NCI-H1105 (cell line): ENCODE data around the gene ST6GALNAC5.
A peak's percentile ranks its signal among the peaks of the same experiment; 100 is the strongest.

Experiments
- DNase-seq: peaks from one replicate; lab custom pipeline; 2025; lab: John Stamatoyannopoulos, UW

The ST6GALNAC5 gene

DNA sequence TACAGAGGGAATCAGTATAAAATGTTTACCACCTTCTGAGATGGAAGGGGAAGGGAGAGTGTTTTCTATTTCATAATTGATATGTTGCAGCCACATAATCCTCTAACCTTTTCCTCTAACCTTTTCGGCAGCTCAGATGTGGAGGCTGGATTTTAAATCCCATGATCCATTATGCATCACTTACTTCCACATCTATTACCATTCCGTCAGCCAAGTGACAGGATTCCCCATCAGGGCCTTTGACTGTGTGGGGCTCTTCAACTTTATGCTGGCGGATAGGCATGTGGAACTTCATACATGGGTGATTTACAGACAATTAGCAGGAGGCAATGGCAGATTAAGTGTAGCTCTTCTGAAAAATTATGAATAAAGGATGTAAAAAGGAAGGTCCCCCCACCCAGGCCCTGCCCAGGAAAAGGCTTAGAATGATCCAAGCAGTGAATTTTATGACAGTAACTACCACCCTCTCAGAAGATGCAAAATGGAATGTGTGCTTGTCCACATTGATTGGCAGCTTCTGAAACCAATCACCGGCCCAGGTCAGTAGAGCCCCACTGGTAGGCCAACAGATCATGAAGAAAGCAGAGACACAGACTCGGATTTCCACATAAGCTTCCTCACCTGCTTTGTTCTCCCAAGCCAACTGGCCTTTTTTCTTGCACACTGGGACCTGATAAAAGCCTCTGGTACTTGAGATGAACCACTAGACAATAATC lies 147.0 kb downstream of the ST6GALNAC5 start:
- no peak for DNase-seq

- no peak for DNase-seq
Observed at GRCh38 chr1:77015748-77016341, 148.6 kb downstream of the ST6GALNAC5 start.

- no peak for DNase-seq
Observed at GRCh38 chr1:77016386-77016985, 149.2 kb downstream of the ST6GALNAC5 start.

DNA sequence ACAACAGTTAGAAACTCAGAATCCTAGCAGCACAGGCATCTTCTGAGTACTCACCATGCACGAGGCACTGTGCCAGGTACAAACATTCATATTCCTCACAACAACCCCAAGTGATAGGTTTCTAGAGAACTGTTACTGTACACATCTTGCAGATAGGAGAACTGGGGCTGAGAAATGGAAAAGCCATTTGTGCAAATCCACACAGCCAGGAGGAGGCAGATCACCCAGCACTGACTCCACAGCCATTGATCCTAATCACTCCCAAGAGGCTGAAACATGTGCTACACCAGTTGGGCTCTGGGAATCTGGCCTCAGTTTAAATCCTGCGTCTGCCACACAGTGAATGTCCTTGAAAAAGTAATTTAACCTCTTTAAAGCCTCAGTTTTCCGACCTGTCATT lies 151.0 kb downstream of the ST6GALNAC5 start:
- no peak for DNase-seq

- DNase-seq: no peak
Observed at GRCh38 chr1:77018761-77019160, 151.5 kb downstream of the ST6GALNAC5 start.

- DNase-seq: no peak
Observed at GRCh38 chr1:77021732-77022131, 154.5 kb downstream of the ST6GALNAC5 start.

DNA sequence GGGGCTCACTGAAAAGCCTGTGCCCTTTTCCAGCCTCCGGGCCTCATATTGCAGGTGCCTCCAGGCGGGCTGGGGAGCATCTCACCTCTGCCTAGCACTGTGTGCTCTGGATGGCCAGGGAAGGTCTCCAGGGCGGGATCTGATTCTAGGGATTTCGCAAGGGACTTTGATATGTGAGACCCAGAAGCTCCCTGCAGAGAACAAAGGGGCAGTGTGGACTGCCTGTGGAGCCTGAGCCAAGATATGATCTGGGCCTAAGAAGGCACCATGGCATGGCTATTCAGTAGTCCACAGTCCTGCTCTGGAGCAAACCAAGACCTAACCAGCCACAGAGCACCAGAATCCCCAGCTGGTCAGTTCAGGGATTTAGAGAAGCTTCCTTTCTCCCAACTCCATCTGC lies 157.2 kb downstream of the ST6GALNAC5 start:
- no peak for DNase-seq

GRCh38 chr1:77025599-77025998 lies 158.3 kb downstream of the ST6GALNAC5 start:
- no peak for DNase-seq

- DNase-seq: no peak
Observed at GRCh38 chr1:77026135-77026534, 158.9 kb downstream of the ST6GALNAC5 start.

- DNase-seq: no peak
Observed at GRCh38 chr1:77026640-77027039, 159.4 kb downstream of the ST6GALNAC5 start.

DNA sequence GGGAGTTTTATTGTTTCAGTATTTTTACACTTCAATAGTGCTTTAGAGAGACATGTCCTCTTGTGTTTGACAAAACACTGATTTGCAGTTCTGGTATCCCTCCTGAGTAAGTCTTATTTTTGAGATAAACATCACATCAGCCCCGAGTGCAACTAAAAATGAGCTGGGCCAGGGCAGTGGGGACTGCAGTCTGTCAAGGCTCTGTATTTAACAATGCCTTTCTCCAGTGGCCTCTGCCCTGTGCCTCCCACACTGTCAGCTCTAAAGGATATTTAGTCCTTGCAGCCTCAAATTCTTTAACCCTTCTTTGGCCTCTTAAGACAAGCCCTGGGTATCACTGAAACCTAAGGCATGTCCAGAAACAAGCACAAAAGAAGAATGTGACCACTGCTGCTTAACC lies 160.6 kb downstream of the ST6GALNAC5 start:
- no peak for DNase-seq

DNA sequence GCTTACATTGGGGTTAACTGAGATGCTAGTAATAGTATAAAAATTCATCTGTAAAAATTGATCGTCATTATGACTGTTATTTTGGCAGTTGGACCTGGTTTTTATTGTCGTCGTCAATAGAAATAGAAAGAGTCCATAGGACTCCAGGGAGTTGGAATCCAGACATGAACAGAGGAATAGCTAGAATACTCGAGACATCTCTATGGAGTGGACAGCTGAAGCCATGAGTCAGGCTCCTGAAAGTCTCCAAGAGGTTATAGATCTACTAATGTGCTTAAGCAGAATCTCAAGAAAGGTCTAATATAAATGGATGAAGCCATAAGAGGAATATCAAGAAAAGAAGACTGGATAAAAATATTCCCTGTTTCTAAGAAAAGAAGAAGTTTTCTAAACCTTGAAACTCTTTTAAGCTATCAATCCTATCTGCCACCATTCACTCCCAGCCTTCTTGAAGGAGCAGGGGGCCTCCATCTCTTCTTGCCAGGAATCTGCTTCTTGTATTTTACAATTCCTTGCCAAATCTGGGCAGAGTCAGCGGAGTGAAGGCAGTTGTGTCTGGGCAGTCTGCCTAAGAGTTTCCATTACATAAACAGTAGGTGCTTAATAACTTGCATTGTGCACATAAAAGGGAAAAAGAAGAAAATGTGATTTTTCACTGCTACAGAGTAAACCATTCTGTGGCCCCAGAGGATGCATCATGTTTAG lies 163.3 kb downstream of the ST6GALNAC5 start:
- DNase-seq: no peak

- peak; percentile 93 for DNase-seq
Observed at GRCh38 chr1:77031106-77031662, 163.9 kb downstream of the ST6GALNAC5 start.

- DNase-seq: no peak
Observed at GRCh38 chr1:77036560-77036959, 169.3 kb downstream of the ST6GALNAC5 start.

GRCh38 chr1:77037038-77037437 lies 169.8 kb downstream of the ST6GALNAC5 start:
- no peak for DNase-seq

- DNase-seq: no peak
Observed at GRCh38 chr1:77038000-77038399, 170.7 kb downstream of the ST6GALNAC5 start.

DNA sequence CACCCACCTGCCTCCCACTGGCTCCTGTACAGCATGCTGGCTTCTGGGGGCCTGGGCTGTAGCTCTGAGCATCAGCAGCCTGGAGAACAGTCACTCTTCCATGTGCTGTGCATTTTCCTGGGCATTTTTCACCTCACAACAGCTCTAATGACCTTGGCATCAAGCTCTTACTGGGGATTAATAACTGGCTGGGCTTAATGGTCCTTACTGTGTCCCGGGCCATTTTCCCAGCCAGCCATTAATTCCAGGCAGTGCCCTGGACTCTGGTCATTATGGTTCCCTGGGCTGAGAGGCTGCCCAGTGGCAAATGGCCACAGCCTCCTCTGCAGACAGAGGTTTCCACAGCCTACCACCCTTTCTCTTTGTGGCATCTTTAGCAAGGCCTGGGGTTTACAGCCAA lies 171.8 kb downstream of the ST6GALNAC5 start:
- no peak for DNase-seq

GRCh38 chr1:77039739-77040138 lies 172.5 kb downstream of the ST6GALNAC5 start:
- DNase-seq: no peak

DNA sequence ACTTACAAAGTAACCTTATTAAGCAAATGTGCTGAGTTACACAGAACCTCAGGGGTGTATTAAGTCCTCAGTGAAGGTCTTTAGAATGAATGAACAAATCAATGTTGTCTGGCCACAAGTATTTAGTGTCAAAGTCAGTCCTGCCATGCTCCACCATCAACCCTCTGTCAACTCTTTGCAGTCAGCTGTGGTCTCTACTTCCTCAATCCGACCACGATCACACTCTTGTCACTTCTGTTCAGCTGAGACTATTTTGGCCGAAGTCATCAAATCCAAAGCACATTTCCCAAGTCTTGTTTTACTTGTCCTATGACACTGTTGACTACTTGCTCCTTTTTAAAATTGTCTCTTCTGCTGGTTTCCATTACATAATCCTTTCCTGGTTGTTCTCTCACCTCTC lies 173.5 kb downstream of the ST6GALNAC5 start:
- DNase-seq: no peak

DNA sequence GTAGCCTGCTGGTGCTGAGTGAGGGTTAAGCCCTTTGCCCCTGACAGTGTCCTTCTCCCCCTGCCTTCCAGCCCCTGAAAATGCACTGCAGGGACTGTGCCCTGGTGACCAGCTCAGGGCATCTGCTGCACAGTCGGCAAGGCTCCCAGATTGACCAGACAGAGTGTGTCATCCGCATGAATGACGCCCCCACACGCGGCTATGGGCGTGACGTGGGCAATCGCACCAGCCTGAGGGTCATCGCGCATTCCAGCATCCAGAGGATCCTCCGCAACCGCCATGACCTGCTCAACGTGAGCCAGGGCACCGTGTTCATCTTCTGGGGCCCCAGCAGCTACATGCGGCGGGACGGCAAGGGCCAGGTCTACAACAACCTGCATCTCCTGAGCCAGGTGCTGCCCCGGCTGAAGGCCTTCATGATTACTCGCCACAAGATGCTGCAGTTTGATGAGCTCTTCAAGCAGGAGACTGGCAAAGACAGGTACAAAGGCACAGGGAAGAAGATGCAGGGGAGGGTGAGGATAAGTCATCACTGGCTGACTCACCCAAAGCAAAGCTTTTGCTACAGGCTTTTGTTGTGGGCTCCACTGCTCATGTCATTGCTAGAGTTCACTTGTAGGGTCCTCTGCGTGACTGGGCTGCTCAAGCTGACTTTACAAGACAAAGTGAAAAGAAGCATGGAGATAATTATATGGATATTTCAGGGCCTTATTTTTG lies 177.0 kb downstream of the ST6GALNAC5 start:
- no peak for DNase-seq

DNA sequence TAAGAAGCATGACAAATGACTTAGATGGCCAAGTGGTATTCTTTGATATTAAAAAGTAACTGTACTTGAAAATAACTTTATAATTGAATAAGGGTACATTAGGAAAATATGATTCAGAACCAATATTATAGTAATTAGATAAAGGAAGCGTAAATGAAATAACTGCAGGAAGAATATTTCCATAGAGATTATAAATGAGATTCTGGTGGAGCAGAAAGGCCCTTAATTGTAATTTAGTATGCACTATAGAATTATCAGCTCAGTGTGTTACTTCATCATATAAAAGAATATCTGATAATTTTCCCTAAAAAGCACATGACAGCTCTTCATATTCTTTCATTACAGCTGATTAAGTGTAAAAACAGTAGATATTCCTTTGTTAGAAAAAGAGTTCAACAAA lies 180.3 kb downstream of the ST6GALNAC5 start:
- DNase-seq: no peak
